ENCODE measurements around the gene CHST1. TPM values are rescaled to one million over a fixed set of nuclear protein-coding genes. Genes with fewer than 3 reads are reported as not detected.

CHST1 gene
- polyA plus RNA-seq, 3 donors, result not detected

GRCh38 chr11:45659031-45659817 is 6.2 kb downstream of the CHST1 start:
- peaks cover 23 to 74% of the 10 kb centered on the region in 2 donors for H3K27me3 ChIP-seq (ENCODE audit: control insufficient read depth in 2 of 2, insufficient read depth in 2 of 2, low read length in 2 of 2)
- peaks cover 7% of the 10 kb centered on the region for H3K4me1 Mint-ChIP-seq
- H3K4me3 ChIP-seq (replicated peaks in 1 of 3; ENCODE audit: low read depth in 2 of 3, low read length in 3 of 3), result no peak overlapping the region
- no peak overlapping the region for H3K9ac ChIP-seq (ENCODE audit: insufficient read depth, low read length, poor library complexity, severe bottlenecking)
- intact Hi-C loops (cut with micrococcal nuclease), result no loop called here
- no peaks in the 10 kb centered on the region for H3K36me3 Mint-ChIP-seq
- no peak overlapping the region for H3K27ac Mint-ChIP-seq
- H3K27me3 Mint-ChIP-seq (ENCODE audit: low read depth in 3 of 3), result peaks cover 65 to 72% (median 71%) of the 10 kb centered on the region in 3 donors
- WGBS (ENCODE audit: insufficient coverage), result 63% methylated on average over 9 of the region's 15 CpGs
- no peak overlapping the region for H3K4me2 ChIP-seq (replicated peaks; ENCODE audit: extremely low read depth, low read length, poor library complexity, severe bottlenecking)
- no peaks in the 10 kb centered on the region for H4K20me1 ChIP-seq (ENCODE audit: insufficient read depth, low read length)
- H3K36me3 ChIP-seq (replicated peaks in 1 of 2; ENCODE audit: control insufficient read depth in 1 of 2, insufficient read depth in 2 of 2, low read length in 2 of 2), result no peaks in the 10 kb centered on the region
- no peak overlapping the region for H3K27ac ChIP-seq (ENCODE audit: low read depth in 1 of 2, low read length in 2 of 2)
- DNase-seq, result no peak
- no peak for TF ChIP-seq CTCF (IDR thresholded peaks at IDR 0.05)
- no peaks in the 10 kb centered on the region for H3K79me2 ChIP-seq (ENCODE audit: insufficient read depth, low read length)
- no peak overlapping the region for H2AFZ ChIP-seq (ENCODE audit: insufficient read depth, low read depth, low read length, poor library complexity, severe bottlenecking)
- H3K4me3 Mint-ChIP-seq, result peak overlapping the region in 1 of 2 donors; percentile 15
- H3K4me1 ChIP-seq (ENCODE audit: control insufficient read depth in 1 of 2, insufficient read depth in 2 of 2, low read length in 2 of 2), result peaks cover 4% of the 10 kb centered on the region in 2 donors
- no peaks in the 10 kb centered on the region for H3K9me3 ChIP-seq (replicated peaks in 1 of 2; ENCODE audit: control insufficient read depth in 1 of 2, insufficient read depth in 1 of 2, low read length in 2 of 2)
- H3K9me3 Mint-ChIP-seq, result peaks cover 0 to 2% (median 0%) of the 10 kb centered on the region in 7 donors

- Histone ChIP-seq H4K20me1 (ENCODE audit: insufficient read depth, low read length) (no peaks in the 10 kb centered on the region), H3K27me3 (ENCODE audit: control insufficient read depth in 2 of 2, insufficient read depth in 2 of 2, low read length in 2 of 2) (peaks cover 17 to 66% of the 10 kb centered on the region in 2 donors), H3K9me3 (replicated peaks in 1 of 2; ENCODE audit: control insufficient read depth in 1 of 2, insufficient read depth in 1 of 2, low read length in 2 of 2) (no peaks in the 10 kb centered on the region), H3K4me3 (replicated peaks in 1 of 3; ENCODE audit: low read depth in 2 of 3, low read length in 3 of 3) (no peak overlapping the region), H3K4me2 (replicated peaks; ENCODE audit: extremely low read depth, low read length, poor library complexity, severe bottlenecking) (no peak overlapping the region), H3K4me1 (ENCODE audit: control insufficient read depth in 1 of 2, insufficient read depth in 2 of 2, low read length in 2 of 2) (peaks cover 4% of the 10 kb centered on the region in 2 donors), H3K36me3 (replicated peaks in 1 of 2; ENCODE audit: control insufficient read depth in 1 of 2, insufficient read depth in 2 of 2, low read length in 2 of 2) (no peaks in the 10 kb centered on the region), H3K27ac (ENCODE audit: low read depth in 1 of 2, low read length in 2 of 2) (no peak overlapping the region), H2AFZ (ENCODE audit: insufficient read depth, low read depth, low read length, poor library complexity, severe bottlenecking) (no peak overlapping the region), H3K9ac (ENCODE audit: insufficient read depth, low read length, poor library complexity, severe bottlenecking) (no peak overlapping the region), H3K79me2 (ENCODE audit: insufficient read depth, low read length) (no peaks in the 10 kb centered on the region)
- intact Hi-C loops (cut with micrococcal nuclease), result no loop called here
- peak in 1 of 3 donors; percentile 31 for DNase-seq
- Mint-ChIP-seq H3K36me3 (no peaks in the 10 kb centered on the region), H3K4me1 (peaks cover 7% of the 10 kb centered on the region), H3K27ac (no peak overlapping the region), H3K4me3 (peak overlapping the region in 1 of 2 donors; percentile 15), H3K27me3 (ENCODE audit: low read depth in 3 of 3) (peaks cover 62 to 67% (median 63%) of the 10 kb centered on the region in 3 donors), H3K9me3 (peaks cover 0 to 2% (median 0%) of the 10 kb centered on the region in 7 donors)
- TF ChIP-seq CTCF (IDR thresholded peaks at IDR 0.05), result no peak
- 4% methylated on average over 14 of the region's 19 CpGs for WGBS (ENCODE audit: insufficient coverage)
Observed at GRCh38 chr11:45658292-45658991, 7.0 kb downstream of the CHST1 start.
